Loucy (cell line): ENCODE results near the gene GUCY1B1.

Experiments
- CTCF ChIP-seq: fragments of 200-600 bp; sonication (generic); conservative IDR thresholded peaks from 2 replicates; pipeline ENCODE4 v1.5.1; 2014; ENCODE audit warnings: mild to moderate bottlenecking, antibody characterized with exemption, low read length
- EZH2phosphoT487 ChIP-seq: fragments of 200-600 bp; IDR thresholded peaks from 2 replicates; pipeline ENCODE4 v1.6.1; 2018; ENCODE audit warnings: antibody characterized with exemption, mild to moderate bottlenecking, moderate library complexity, borderline replicate concordance

- no peak for TF ChIP-seq CTCF
- no peak for TF ChIP-seq EZH2phosphoT487
Measured at GRCh38 chr4:155828628-155829027, 69.8 kb downstream of the GUCY1B1 start.
